GM18498 (cell line): ENCODE results near the gene MKLN1.
"Not testable (repeated sequence)": the region's sequence is repeated elsewhere in the genome, so short reads cannot be mapped to it uniquely, and the experiment has no call there.

ENCODE experiments used
- ATAC-seq: cut with Tn5 transposase; IDR thresholded peaks from one replicate; pipeline ENCODE4 v1.9.1; 2021; ENCODE audit warnings: mild to moderate bottlenecking, moderate library complexity; ENCODE audit not compliant: unreplicated experiment

MKLN1 gene

GRCh38 chr7:131513245-131514061, 185.8 kb downstream of the MKLN1 start:
- peak; percentile 96 for ATAC-seq

GRCh38 chr7:131515471-131515870, 187.8 kb downstream of the MKLN1 start:
- not testable (repeated sequence) for ATAC-seq

DNA sequence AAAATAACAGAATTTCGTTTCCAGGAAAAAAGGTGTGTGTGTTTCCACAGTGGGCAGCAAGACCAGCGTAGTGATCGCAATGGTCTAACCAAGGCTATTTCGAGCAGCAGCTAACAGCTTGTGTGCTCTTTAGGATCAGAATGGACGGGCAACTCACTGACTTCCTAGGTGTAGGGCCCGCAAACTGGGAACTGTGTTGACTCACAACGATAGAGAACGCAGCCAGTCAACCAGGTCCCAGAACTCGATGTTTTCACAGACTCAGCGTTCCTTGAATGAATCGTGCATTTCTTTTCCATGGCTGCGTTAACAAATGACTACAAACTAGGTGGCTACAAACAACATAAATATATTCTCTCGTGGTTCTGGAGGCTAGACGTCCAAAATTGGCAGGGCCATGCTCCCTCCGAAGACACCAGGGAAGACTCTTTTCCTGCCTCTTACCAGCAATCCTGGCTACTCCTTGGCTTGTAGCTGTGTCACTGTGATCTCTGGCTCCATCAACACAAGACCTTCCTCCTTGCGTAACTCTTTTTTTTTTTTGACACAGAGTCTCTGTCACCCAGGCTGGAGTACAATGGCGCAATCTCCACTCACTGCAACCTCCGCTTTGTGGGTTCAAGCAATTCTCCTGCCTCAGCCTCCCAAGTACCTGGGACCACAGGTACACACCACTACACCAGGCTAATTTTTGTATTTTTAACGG, 189.7 kb downstream of the MKLN1 start:
- no peak for ATAC-seq

- ATAC-seq: no peak
Measured at GRCh38 chr7:131518626-131519025, 190.9 kb downstream of the MKLN1 start.

DNA sequence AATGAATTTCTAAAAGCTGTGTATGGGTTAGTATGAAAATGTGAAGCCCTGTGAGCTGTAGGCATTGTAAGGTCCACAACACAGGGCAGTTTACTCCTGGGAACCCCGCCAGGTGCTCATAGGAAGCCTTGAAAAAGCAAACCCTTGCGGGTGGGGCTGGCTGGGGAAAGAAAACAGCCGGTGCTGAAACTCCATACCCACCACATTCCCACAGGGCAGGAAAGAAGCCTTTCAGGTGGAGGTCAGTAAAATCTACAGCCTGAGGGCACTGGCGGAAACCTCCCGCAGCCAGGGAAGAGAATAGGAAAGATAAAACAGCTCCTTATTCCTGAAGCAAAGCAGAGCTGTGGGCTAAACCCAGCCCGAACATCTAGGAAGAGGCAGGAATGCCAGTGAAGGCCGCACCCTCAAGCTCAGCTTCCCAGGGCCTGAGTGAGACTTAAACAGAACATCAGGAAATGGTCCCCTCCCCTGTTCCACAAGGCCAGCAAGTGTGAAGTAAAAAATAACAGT, 194.0 kb downstream of the MKLN1 start:
- no peak for ATAC-seq

- no peak for ATAC-seq
Measured at GRCh38 chr7:131522325-131522930, 194.8 kb downstream of the MKLN1 start.

DNA sequence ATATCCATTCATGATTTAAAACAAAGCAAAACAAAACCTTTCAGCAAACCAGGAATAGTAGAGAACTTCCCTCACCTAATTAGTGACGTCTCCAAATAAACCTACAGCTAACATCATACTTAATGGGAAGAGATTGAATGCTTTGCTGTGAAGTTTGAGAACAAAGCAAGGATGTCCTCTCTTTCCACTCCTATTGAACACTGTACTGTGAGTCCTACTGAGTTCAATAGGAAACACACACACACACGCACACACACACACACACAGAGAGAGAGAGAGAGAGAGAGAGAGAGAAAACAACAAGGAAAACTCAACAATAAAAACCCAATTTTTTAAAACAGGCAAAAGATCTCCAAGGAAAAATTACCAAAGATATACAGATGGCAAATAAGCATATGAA, 196.4 kb downstream of the MKLN1 start:
- no peak for ATAC-seq

DNA sequence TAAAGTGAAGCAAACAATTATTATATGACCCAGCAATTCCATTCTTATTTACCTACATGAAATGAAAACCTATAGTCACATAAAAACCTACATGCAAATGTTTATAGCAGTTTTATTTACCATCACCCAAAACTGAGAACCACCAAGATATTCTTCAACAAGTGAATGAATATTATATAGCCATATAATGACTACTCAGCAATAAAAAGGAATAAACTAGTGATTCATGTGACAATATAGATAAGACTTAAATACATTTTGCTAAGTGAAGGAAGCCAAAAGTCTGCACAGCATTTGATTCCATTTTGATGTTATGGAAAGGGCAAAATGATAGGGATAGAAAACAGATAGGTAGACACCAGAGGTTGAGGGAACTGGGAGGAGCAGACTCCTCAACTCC, 197.0 kb downstream of the MKLN1 start:
- no peak for ATAC-seq

- ATAC-seq: no peak
Measured at GRCh38 chr7:131525820-131526219, 198.1 kb downstream of the MKLN1 start.

GRCh38 chr7:131527456-131527855, 199.8 kb downstream of the MKLN1 start:
- ATAC-seq: no peak

DNA sequence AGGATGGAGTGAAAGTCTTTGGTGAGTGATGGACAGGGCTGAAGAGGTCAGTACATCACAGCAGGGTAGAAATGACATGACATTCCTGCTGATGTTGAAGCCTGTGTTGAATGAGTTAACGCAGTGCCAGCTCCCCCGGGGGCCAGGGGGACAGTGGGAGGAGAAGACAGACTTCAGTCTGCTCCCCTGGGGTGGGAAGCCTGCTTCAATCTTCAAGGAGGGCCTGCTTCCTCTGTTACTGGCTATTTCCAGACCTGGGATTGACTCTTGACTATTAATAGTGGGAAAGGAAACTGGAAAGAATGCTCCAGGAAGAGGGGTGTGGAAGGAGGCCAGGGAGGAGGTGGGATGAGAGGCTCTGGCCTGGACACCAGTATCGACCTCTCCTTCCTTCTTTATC, 201.5 kb downstream of the MKLN1 start:
- ATAC-seq: no peak

GRCh38 chr7:131529617-131530016, 201.9 kb downstream of the MKLN1 start:
- no peak for ATAC-seq

DNA sequence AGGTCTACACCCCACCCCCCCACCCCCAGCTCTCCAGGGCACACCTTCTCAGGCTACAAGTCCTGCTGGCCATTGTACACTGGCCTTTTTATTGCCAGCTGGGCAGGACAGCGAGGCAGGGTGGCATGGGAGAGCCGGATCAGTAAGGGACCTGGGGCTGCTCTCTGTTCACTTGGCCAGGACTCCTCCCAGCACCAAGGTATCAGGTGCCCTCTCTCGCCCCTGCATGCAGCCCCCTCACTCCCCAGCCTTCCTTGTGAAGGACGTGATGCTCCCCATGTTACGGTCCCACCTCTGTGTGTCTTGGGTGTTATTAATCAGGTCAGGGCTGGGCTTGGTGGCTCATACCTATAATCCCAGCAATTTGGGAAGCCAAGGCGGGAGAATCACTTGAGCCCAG, 202.5 kb downstream of the MKLN1 start:
- ATAC-seq: no peak

- no peak for ATAC-seq
Measured at GRCh38 chr7:131532570-131533091, 205.0 kb downstream of the MKLN1 start.

DNA sequence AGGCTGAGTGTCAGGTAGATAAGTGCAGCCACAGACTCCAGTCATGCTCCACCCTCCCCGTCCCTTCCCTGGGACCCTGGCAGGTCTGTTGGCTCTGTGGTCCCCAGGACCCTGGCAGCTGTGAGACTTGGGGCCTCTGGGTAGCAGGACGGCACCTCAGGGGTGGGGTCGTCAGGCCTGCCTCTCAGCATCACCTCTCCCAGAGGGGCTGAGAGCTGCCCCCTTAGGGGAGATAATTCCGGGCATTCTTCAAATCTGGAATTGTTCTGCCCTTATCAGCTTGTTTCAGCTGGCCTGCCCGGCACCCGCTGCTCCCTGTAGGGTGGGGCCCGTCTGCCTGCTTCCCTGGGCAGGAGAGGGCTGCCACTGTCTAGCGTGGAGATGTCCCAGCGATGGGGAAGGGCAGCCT, 205.5 kb downstream of the MKLN1 start:
- no peak for ATAC-seq

DNA sequence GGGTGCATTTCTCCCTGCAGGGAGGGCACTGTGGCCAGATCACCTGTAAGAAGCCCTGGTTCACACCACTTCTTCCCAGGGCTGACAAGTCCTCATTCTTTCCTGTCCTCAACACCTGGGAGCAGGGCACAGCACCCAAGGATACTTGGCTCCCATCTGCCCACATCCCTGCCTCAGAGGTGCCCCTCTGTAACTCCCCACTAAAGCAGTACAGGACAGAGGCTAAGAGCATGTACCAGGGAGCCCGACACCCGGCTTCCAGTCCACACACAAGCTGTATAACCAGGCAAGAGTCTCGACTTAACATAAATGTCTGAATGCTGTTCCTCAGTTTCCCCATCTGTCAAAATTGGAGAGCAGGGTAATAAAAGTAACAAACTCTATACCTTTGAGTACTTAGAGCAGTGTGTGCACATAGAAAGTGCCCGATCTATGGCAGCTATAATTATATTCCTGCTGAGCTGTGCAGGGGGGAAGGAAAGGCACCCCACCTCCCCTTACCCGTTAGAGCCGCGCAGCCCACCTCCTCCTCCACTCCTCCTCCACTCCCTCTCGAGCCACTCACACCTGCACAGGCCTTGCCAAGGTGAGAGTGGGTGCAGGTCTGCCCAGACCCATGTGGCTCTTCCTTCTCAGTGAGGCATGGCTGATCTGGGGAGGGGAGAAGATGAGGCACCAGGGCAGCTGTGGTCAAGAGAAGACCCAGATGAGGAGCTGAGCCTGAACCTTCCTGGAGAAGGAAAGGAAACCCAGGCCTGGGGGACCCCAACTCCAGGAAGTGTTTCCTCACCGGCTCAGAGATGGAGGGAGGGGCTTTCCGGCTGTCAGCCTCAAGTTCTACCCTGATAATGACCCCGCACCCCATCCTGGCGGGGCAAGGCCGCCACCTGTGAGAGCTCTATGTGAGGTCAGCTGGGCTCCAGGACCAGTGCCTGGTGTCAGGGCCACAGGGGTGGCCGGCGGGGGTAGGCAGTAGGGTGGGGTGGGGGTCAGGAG, 206.2 kb downstream of the MKLN1 start:
- no peak for ATAC-seq

- ATAC-seq: no peak
Measured at GRCh38 chr7:131536361-131536849, 208.7 kb downstream of the MKLN1 start.

- no peak for ATAC-seq
Measured at GRCh38 chr7:131537571-131537978, 209.9 kb downstream of the MKLN1 start.

DNA sequence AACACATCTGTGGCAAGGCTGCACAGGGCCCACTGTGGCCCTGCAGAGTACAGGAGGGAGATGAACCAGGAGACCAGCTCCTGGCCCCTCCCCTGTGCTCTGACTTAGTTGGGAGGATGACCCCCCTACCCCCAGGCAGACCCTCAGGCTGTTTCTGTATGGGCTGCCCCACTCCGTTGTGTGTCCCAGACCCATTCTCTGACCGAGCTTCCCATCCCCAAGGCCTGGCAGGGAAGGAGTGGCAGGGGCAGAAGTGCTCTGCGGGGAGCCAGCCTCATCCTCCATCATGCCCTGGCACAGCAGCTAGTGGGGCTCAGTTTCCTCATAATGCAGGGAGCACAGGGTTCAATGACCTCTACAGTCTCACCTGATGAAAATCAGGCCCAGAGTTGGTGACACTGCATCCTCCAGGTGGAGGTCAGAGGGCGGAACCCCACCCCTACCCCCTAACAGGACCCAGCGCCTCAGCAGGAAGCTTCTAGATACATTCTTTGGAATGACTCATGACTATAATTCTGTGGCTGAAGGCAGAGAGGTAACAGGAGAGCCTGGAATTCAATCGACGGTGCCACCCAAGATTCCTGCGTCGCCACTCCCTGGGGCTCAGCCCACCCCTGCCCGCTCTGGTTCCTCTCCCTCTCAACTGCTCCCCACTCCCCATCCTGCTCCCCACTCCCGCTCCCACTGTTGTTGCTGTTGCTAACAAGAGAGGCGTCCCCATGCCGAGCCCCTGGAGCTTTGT, 210.6 kb downstream of the MKLN1 start:
- ATAC-seq: no peak
